Kidney capillary endothelial cell (primary cell): ENCODE results near the gene SMPD3.
A peak's percentile ranks its signal among the peaks of the same experiment; 100 is the strongest.

ENCODE experiments used
- DNase-seq: peaks from one replicate; pipeline ENCODE4 v3.0.0-alpha.2; 2018; ENCODE audit warnings: low spot score

SMPD3 gene

DNA sequence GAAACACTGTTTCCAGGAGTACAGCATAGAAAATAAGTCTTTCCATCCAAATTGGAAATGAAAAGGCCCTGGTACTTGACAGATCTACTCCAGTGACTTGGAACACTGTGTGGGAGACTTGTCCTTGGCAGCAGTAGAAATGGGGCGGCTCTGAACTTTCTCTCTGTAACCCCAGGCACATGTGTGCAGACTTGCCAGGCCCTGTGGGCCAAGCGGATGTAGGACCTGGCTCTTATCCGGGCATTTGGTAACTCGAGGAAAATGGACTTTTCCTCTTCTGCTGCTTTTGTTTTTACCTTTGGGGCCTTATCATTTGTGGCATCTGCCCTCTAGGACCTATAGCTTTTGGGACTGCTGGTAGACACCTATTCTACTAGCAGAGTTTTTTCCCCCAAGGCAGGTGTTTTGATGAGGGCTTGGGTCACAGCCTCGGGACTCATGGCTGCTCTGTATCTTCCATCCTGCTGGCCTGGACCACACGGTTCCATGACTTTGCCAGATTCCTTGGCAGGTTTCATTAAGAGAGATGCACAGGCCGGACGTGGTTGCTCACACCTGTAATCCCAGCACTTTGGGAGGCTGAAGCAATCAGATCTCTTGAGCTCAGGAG lies 43.5 kb downstream of the SMPD3 start:
- no peak for DNase-seq

- DNase-seq: no peak
Measured at GRCh38 chr16:68403704-68404103, 44.6 kb downstream of the SMPD3 start.

- no peak for DNase-seq
Measured at GRCh38 chr16:68403177-68403576, 45.1 kb downstream of the SMPD3 start.

DNA sequence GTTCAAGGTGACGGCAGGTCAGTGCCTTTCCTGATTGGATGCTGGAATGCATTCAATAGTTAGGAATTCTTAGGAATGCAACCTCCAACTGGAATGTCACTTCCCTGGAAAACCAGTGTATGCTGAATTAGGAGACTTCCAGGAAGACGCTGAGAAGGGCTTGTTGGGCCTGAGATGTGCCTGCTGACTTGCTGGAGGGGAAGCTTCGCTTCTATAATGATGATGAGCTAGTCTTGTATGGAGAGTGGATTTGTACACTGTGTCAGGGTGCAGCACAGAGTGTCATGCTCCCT lies 45.6 kb downstream of the SMPD3 start:
- no peak for DNase-seq

DNA sequence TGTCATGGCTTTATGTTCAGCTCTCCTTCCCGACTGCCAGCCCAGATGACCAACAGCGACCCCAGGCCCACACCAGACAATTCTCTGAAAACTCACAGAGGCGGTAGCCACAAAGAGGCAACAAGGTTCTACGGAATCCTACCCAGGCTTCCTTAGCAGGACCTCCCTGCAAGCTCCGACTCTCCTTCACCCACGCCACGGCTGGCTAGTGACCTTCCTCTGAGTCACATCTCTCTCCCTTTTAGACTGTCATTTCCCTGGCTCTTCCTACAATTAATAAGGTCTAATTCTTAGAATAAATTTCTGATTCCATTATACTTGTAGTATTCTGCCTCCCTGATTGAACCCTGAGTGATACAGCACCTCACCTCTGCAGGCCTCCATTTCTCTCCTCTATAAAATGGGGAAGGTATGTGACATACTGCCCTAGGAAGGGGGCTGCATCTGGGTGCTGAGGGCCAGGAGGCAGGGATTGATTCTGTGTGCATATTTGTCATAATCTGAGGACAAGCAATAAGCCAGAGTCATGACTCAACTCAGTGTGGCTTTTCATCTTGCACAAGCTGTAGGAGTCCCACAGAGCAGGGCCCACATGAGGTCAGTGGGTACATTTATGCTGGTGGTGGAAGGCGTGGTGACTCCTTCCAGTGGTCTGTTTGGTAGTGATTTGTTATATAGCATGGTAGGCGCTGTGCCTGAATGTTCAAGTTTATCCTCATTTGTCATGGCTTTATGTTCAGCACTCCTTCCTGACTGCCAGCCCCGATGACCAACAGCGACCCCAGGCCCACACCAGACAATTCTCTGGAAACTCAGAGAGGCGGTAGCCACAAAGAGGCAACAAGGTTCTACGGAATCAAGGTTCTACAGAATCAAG lies 46.2 kb downstream of the SMPD3 start:
- peak; percentile 30 for DNase-seq

DNA sequence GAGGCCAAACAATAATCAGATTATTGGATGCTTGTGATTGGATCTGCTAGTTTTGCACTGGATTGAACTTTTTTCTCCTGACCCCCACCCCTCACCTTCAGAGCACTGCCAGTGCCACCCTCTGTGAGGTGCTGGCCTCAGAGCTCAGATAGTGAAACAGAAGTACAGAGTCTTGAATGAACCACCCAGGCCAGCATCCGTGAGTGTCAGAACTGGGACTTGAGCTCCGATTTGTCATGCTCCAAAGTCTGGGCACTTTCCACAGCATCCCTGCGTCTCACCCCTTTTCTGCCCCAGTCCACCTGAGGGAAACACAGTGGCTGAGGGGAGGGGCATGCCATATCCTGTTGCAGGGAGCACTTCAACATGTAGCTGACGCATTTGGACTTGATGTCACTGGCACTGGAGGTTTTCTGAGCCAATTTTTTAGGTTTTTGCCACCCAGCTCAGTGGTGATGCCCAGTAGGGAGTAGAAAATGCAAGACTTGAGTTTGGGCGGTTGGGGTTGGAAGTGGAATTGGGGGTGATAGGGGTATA lies 47.3 kb downstream of the SMPD3 start:
- no peak for DNase-seq

DNA sequence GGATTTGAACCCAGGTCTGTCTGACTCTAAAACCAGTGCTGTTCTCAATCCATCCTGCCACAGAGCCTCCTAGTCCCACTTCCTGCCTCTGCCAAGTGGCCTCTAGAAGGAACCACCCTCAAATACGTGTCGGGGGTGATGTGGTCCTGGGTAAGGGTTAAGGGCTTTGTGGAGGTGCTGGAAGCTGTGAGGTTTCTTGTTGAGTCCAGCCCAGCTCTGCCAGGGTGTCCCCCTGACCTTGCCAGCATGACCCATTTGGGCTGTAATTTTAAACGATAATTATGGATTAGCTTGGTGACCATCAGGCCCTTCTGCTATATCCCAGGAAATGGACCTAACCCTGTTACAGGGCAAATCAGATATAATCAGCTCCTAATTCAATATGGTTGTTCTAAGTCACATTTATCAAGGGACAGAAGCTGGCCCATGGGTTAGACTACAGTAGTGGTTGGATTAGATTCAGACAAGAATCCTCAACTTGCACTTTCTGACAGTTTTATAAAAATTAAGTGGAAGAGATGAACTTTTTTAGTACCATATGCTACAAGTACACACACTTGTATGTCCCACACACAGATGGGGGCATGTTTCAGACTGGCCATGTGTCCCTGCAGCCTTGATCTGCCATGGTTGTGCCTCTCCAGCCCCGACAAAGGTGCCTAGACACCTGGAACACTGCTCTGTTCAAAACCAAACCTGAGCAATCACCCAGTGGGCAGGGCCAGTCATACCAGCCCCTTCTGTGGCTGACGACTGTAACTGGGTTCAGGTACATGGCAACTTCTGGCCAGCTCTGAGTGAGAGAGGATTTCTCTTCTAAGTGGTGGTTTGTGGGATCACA lies 48.0 kb downstream of the SMPD3 start:
- DNase-seq: no peak

GRCh38 chr16:68399456-68399855 lies 48.9 kb downstream of the SMPD3 start:
- DNase-seq: no peak

- DNase-seq: no peak
Measured at GRCh38 chr16:68397710-68398201, 50.6 kb downstream of the SMPD3 start.

DNA sequence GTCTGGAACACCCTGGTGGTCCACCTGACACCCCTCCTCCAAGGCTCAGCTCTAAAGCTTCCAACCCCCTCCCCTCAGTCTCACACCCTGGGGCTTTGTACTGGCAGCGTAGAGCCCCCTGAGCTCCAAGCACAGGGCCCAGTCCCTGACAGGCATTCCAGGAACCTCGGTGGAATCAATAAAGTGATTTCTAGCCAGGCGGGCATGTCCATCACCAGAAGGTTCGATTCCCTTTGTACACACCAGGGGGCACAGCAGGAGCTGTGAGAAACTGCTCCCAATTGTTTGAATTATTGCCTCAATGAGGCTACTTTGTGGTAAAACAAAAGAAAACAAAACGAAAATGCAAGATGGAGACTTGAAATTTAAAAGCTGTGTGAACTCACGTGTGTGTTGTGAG lies 51.8 kb downstream of the SMPD3 start:
- peak; percentile 33 for DNase-seq

DNA sequence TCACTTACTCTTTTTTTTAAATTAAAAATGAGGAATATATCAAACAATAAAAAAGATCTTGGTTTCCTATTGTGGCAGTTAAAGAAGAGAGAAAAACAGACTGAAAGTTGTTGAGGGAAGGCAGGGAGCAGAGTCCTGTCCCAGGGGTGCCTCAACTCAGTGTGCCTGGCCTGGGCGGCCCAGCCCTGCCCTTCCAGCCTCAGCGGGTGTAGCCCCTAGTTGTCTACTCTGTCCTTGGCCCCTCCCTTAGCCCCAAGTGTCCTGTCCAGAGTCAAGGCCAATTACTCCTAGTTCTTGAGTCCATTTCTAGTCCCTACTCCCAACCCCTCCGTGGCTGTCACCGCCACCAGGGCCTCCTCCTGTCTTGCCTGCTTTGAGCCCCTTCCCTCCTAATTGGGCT lies 52.5 kb downstream of the SMPD3 start:
- no peak for DNase-seq

DNA sequence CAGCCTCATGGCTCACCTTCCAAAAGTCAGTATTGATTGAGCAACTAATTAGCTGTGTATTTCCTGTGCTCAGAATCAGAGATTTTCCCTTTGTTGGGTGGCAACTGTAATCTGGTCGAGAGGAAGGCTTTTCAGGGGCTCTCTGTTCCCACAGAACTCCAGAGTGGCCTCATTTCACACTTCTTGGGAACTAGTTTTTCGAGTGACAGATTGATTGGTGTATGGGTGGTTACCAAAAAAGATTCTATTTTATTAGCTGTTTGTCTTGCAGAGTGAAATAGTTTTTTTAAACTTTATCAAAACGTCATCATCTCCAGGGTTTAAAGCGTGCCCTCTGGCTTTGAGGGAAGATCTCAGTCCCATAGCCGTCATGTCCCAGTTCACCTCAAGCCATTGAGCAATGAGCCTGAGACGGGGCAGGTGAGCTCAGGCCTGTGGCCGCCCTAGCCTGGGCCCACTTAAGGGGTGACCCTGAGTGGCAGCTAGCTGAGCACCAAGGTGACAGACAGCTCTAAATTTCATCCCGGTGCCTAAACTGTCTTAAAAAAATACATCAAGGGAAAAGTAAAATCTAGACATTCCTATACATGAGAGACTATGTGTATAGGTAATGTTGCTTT lies 53.0 kb downstream of the SMPD3 start:
- DNase-seq: no peak

DNA sequence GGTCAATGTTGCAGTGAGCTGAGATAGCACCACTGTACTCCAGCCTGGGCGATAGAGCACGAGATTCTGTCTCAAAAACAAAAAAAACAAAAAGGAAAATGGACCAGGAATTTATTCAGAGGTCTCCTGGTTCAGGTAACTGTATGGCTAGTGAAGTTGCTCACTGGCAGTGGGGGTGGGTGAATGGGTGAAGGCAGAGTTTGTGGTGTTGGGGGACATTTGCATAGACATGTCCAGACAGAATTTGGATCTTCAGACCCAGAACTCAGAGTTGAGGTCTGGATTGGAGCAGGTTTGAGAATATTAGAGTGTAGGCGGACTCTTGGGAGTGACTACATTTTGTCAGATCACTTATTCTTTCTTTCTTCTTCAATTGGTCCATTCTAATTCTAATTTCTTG lies 55.0 kb downstream of the SMPD3 start:
- DNase-seq: no peak

DNA sequence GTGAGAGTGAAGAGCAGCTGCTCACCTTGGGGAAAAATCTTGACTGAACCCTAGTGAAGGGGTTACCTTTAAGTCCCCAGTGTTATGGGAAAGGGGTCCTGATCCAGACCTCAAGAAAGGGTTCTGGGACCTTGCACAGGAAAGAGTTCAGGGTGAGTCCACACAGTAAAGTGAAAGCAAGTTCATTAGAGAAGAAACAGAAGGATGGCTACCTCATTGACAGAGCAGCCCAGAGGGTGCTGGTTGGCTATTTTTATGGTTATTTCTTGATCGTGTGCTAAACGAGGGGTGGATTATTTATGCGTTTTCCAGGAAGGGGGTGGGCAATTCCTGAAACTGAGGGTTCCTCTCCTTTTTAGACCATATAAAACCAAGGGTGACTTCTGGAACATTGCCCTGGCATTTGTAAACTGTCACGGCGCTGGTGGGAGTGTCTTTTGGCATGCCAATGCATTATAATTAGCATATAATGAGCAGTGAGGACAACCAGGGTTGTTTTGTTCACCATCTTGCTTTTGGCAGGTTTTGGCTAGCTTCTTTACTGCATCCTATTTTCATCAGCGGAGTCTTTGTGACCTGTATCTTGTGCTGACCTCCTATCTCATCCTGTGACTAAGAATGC lies 58.4 kb downstream of the SMPD3 start:
- no peak for DNase-seq

DNA sequence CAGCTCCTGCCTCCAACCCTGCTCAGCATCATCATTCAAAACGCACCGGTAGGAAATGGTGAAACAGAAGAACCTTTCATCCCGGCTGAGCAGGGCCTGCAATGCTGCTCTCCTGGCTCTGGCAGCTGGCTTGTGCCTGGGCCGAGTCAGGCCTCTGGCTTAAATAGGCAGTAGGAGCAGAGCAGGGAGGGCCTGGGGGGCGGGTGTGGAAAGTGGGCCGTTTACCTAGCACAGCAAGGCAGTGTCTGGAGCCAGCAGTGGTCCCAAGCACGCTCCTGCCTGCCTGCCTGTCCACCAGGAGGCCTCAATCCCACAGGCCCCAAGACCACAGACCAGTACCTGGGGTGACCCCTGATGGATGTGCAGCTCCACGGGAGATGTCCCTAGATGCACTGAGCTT lies 59.3 kb downstream of the SMPD3 start:
- DNase-seq: no peak

DNA sequence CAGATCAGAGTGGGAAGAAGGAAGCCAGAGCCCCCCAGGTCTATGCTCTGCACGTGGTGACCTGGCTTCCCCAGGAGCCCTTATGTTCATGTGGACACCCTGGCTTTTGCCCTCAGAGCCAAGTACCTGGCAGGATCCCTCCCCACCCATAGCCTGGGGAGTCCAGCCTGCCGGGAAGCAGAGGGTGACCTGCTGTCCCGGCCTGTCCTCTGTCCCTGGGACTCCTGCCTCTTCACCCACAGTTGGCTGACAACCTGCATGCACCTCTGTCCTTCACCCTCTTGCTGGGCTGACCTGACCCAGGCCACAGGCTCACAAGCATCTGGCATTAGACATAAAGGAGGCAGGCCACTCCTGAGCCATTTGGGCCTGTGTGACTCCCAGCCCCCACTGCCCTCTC lies 60.2 kb downstream of the SMPD3 start:
- no peak for DNase-seq

- DNase-seq: no peak
Measured at GRCh38 chr16:68387301-68387700, 61.0 kb downstream of the SMPD3 start.

DNA sequence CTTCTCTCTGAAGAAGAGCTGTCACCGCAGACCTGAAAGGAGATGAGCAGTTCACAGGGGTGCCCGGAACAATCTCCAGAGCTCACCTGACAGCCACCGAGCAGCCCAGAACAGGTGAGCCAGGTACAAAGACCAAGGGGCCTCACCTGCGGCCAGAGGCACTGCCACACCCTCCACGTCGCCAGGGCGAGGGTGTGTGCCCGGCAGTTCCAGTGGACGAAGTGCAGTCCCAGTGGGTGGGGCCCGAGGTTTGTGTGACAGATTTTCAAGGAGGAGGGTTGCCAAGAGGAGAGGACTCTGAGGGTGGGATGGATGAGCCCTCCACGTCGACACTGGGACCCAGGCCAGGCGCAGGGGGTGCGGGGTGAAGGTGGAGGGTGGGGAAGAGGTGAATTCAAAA lies 61.7 kb downstream of the SMPD3 start:
- DNase-seq: no peak

DNA sequence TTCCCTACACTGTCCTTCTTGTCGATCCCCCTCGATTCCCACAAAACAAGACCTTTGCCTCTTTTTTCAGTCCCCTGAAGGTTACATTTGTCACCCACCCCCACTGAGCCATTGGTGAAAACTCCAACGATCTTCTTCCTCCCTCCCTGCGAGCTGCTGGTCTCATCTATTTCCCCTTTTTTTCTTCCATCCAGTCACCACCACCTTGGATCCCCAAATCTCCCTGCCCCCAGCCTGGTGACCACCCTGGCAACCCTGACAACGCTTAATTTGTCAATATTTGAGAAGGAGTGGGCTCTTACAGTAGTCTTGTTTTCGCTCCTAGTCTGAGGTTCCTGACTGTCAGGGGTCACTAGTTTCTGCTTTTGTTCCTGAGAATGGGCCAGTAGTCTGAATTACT lies 62.9 kb downstream of the SMPD3 start:
- DNase-seq: no peak

GRCh38 chr16:68384288-68385161 lies 63.8 kb downstream of the SMPD3 start:
- no peak for DNase-seq

DNA sequence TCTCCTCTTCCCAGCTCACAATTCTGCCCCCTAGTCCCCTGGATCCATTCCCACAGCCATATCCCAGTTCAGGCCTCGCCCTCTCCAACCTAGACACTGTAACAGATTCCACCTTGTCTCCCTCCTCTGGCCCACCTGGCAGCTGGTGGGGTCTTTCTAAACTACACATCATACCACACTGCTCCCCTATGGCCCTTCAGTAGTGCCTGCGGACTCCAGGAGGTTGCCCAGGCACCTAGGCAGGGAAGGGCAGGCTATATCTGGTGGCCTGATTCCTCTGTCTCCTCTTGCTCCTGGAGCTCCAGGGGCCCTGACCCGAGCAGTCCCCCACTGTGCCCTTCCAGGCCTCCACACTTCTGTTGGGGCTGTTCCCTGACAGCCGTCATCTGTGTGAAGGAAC lies 64.5 kb downstream of the SMPD3 start:
- no peak for DNase-seq
